Activated naive CD8-positive, alpha-beta T cell (primary cell): Measurements from ENCODE around the gene HOXB7.

ENCODE experiments used
- H3K27ac Mint-ChIP-seq: one replicate; pipeline ENCODE4 v1.8.0; 2021; ENCODE audit warnings: mixed read lengths
- H3K27me3 Mint-ChIP-seq: one replicate; pipeline ENCODE4 v1.8.0; 2021; ENCODE audit warnings: mixed read lengths
- H3K36me3 Mint-ChIP-seq: one replicate; pipeline ENCODE4 v1.8.0; 2021; ENCODE audit warnings: mixed read lengths
- H3K4me1 Mint-ChIP-seq: one replicate; pipeline ENCODE4 v1.8.0; 2021; ENCODE audit warnings: low read depth, mixed read lengths
- H3K4me3 Mint-ChIP-seq: one replicate; pipeline ENCODE4 v1.8.0; 2021; ENCODE audit warnings: mild to moderate bottlenecking, mixed read lengths
- H3K9me3 Mint-ChIP-seq: one replicate; pipeline ENCODE4 v1.8.0; 2021; ENCODE audit warnings: low read depth, mixed read lengths

Gene HOXB7

DNA sequence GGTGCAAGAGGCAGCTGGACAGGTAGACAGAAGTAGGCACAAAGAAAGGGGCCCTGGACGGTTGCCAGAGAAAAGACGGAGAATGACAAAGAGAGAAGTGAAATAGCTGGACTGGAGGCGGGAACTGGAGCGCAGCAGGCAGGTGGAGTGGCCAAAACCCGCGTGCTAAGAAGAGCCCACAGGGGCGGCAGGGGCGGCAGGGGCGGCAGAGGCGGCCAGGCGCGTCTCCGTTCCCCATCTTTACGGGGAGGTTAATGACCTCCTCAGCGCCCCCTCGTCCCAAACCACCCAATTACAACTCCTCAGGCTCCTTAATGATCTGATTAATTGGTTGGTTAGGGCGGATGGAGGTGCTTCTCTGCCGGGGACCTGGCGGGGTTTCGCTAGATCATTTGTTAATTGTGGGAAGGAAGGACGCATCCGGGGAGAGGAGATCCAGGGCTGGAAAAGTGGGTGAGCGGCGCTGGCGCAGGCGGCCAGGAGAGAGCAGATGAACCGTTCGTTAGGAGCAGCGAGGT lies 30.8 kb upstream of the HOXB7 start:
- peak overlapping the region; percentile 27 for H3K4me3 Mint-ChIP-seq
- peaks cover 2% of the 10 kb centered on the region for H3K36me3 Mint-ChIP-seq
- no peaks in the 10 kb centered on the region for H3K9me3 Mint-ChIP-seq
- H3K27ac Mint-ChIP-seq, result no peak overlapping the region
- peaks cover 54% of the 10 kb centered on the region for H3K27me3 Mint-ChIP-seq
- peaks cover 16% of the 10 kb centered on the region for H3K4me1 Mint-ChIP-seq

DNA sequence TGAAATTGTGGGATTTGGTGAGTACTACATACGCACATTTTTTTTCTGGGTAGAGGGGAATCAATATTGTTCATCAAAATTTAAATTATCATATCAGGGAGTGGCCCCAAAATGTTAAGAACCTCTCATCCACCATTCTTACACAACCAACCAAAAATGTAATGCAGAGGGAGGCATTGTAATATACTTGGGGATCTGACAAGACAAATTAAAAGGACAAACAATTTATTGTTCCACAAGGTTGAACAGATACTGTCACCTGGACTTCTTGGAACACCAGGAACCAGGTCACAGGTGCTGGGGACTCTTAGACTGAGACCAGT lies 30.0 kb upstream of the HOXB7 start:
- Mint-ChIP-seq H3K27ac (no peak overlapping the region), H3K36me3 (peaks cover 2% of the 10 kb centered on the region), H3K9me3 (no peaks in the 10 kb centered on the region), H3K27me3 (peaks cover 55% of the 10 kb centered on the region), H3K4me1 (peaks cover 16% of the 10 kb centered on the region), H3K4me3 (no peak overlapping the region)

GRCh38 chr17:48639982-48640857 lies 29.4 kb upstream of the HOXB7 start:
- Mint-ChIP-seq H3K4me3 (no peak overlapping the region), H3K9me3 (no peaks in the 10 kb centered on the region)

GRCh38 chr17:48639136-48639535 lies 28.3 kb upstream of the HOXB7 start:
- H3K27me3 Mint-ChIP-seq, result peaks cover 50% of the 10 kb centered on the region
- H3K4me1 Mint-ChIP-seq, result peaks cover 13% of the 10 kb centered on the region
- H3K9me3 Mint-ChIP-seq, result no peaks in the 10 kb centered on the region
- no peak overlapping the region for H3K4me3 Mint-ChIP-seq
- no peak overlapping the region for H3K27ac Mint-ChIP-seq
- H3K36me3 Mint-ChIP-seq, result no peaks in the 10 kb centered on the region

More at GRCh38 chr17:48639982-48640857, 29.4 kb upstream of the HOXB7 start:
- Mint-ChIP-seq H3K4me1 (peaks cover 12% of the 10 kb centered on the region), H3K27ac (peak overlapping the region; percentile 10), H3K36me3 (peaks cover 2% of the 10 kb centered on the region), H3K27me3 (peaks cover 54% of the 10 kb centered on the region)

DNA sequence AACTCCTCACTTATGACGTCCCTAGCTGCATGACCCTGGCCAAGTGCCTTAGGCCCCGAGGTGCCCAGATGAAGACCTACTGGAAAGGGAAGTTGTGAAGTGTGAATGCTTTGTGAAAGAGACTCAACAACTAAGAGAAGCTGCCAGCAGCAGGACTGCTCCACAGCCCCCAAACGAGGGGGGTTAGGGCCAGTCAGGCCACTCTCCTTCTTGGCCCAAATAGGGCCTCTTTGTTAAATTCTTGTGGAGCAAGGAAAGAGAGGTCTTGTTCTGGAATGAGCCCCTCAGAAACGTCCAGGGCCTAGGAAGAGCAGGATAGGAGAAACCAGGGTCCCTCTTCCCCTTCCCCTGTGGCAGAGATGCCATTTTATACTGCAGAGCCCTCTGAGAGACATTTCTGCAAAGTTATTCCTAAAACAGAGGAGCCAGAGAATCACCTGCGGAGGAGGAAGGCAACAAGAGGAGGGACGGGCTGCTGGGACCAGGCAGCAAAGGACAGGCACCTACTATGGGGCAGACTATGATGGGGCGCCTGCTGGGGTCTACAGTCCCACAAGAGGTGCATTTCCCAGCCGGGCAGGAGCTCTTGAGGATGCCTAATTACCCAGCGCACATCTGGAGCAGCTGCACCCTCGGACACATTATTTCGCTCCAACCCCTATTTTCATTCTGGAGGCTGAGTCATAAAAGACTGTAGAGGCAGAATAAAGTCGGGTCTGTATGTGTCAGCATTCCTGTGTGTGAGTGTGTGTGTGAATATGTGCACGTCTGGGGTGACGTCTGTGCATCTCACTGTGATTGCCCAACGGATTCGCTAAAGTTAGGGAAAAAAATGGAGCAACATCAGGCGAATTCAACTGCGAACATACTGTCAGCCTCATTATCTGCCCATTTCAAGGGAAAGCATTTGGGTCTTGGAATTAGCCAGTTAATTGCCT lies 26.8 kb upstream of the HOXB7 start:
- no peaks in the 10 kb centered on the region for H3K9me3 Mint-ChIP-seq
- no peaks in the 10 kb centered on the region for H3K36me3 Mint-ChIP-seq
- peaks cover 15% of the 10 kb centered on the region for H3K4me1 Mint-ChIP-seq
- H3K4me3 Mint-ChIP-seq, result no peak overlapping the region
- H3K27ac Mint-ChIP-seq, result no peak overlapping the region
- peaks cover 46% of the 10 kb centered on the region for H3K27me3 Mint-ChIP-seq

DNA sequence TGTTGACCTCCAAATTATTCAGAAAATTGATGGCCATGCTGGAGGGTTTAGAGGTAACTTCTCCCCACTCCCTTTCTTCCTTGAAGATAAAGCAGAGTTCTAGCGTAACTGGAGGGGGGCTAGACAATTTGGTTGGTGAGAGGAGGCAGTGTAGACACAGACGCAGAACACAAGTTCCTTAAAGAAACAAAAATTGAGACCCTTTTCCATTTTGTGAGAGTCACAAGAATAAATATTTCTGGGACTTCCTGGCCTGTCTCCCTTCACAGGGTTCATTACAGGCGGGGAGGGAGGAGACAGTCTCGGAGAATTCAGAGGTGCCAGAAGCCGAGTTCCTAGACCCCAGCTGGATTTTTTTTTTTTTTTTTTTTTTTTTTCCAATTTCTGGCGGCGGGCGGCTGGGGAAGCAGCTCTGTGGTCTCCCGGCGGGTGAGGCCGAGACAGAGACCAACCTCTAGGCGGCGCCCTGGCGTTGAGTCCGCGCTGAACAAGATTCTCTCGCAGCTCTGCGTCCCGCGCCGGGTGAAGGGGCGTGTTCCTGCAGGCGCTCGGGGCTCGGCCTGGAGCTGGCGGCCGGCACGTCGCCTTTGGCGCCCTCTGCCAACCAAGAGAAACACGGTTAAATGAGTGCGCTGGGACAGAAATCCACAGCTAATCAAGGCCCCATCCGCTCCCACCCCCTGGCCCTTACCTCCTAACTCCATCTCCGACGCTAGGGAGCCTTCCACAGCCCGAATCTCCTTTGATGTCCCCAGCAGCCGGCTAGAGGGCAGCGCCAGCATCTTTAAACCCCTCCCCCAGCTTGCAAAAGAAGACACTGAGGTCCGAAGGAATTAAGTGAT lies 25.6 kb upstream of the HOXB7 start:
- peaks cover 47% of the 10 kb centered on the region for H3K27me3 Mint-ChIP-seq
- no peaks in the 10 kb centered on the region for H3K9me3 Mint-ChIP-seq
- H3K27ac Mint-ChIP-seq, result no peak overlapping the region
- H3K4me1 Mint-ChIP-seq, result peaks cover 12% of the 10 kb centered on the region
- no peak overlapping the region for H3K4me3 Mint-ChIP-seq
- H3K36me3 Mint-ChIP-seq, result peaks cover 2% of the 10 kb centered on the region

- H3K4me1 Mint-ChIP-seq, result peaks cover 11% of the 10 kb centered on the region
- no peaks in the 10 kb centered on the region for H3K9me3 Mint-ChIP-seq
- peaks cover 51% of the 10 kb centered on the region for H3K27me3 Mint-ChIP-seq
- peak overlapping the region; percentile 56 for H3K4me3 Mint-ChIP-seq
- H3K36me3 Mint-ChIP-seq, result peaks cover 2% of the 10 kb centered on the region
- H3K27ac Mint-ChIP-seq, result no peak overlapping the region
Observed at GRCh38 chr17:48634493-48635208, 23.8 kb upstream of the HOXB7 start.

DNA sequence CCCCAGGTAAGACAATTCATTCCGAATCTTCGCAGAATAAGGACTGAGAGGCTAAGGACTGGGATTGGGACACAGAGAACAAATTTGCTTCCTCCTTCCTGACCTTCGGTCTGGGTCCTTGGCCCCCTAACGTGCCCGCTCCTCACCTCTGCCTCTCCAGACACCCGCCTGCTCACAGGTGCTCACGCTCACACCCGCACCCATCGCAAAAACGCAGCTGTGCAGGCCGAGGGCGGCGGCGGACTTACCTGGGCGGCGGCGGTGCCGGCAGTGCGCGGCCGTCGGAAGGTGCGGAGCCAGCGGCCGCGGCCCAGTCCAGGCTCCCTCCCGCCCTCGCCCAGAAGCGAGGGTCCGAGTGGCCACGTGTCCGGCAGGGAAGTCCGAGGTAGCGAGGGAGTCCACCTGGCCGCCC lies 22.5 kb upstream of the HOXB7 start:
- no peaks in the 10 kb centered on the region for H3K9me3 Mint-ChIP-seq
- H3K4me3 Mint-ChIP-seq, result peak overlapping the region; percentile 28
- peaks cover 2% of the 10 kb centered on the region for H3K36me3 Mint-ChIP-seq
- no peak overlapping the region for H3K27ac Mint-ChIP-seq
- H3K27me3 Mint-ChIP-seq, result peaks cover 54% of the 10 kb centered on the region
- H3K4me1 Mint-ChIP-seq, result peaks cover 11% of the 10 kb centered on the region

GRCh38 chr17:48632579-48633265 lies 21.9 kb upstream of the HOXB7 start:
- peak overlapping the region; percentile 28 for H3K4me3 Mint-ChIP-seq
- H3K9me3 Mint-ChIP-seq, result no peaks in the 10 kb centered on the region
- peaks cover 2% of the 10 kb centered on the region for H3K36me3 Mint-ChIP-seq
- peaks cover 11% of the 10 kb centered on the region for H3K4me1 Mint-ChIP-seq
- no peak overlapping the region for H3K27ac Mint-ChIP-seq
- H3K27me3 Mint-ChIP-seq, result peaks cover 52% of the 10 kb centered on the region

DNA sequence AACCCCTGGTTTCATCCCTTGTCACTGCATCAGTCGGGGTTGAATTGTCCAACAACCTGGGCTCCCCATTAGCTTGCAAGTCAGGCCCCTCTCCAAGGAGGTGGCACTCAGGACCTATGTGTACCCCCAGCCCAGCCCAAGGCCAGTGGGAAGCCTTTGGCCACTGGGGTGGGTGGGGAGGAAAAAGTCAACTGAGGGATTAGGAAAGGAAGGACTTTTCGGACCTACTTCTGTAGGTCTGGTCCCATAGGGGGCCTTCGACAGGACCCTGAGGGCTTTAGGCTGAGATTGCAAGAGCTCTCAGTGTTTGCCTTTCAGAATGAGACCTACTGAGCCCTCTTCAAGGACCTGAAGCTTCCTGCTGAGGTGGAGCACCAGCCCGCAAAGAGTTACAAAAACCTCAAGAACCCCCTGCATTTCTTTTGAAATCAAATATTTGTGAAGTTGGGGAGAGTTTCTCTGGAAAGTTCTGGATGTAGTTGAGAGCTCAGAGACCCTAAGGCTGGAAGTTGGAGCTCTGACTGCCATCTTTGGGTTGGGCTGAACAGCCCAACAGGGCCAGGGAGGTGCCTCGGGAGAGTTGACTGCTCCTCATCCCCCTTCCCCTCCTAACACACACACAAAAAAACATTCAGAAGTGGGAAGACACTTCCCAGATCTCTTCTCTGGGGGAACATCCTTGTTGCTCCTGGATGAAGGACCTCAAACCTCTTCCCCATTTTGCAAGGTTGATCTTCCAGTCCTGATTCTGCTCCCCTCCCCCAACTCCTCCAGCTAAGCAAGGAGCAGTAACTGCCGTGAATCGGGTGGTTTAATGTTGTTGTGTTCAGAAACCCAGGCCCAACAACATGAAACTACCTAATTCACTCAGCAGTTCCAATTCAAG lies 21.1 kb upstream of the HOXB7 start:
- Mint-ChIP-seq H3K36me3 (peaks cover 2% of the 10 kb centered on the region), H3K9me3 (no peaks in the 10 kb centered on the region), H3K27me3 (peaks cover 48% of the 10 kb centered on the region), H3K27ac (no peak overlapping the region), H3K4me1 (peaks cover 12% of the 10 kb centered on the region), H3K4me3 (no peak overlapping the region)

- Mint-ChIP-seq H3K4me3 (no peak overlapping the region), H3K9me3 (no peaks in the 10 kb centered on the region), H3K27ac (no peak overlapping the region), H3K36me3 (peaks cover 2% of the 10 kb centered on the region), H3K27me3 (peaks cover 45% of the 10 kb centered on the region), H3K4me1 (peaks cover 7% of the 10 kb centered on the region)
Observed at GRCh38 chr17:48630925-48631692, 20.3 kb upstream of the HOXB7 start.
